ENCODE measurements around the gene TTC33.

Gene TTC33

DNA sequence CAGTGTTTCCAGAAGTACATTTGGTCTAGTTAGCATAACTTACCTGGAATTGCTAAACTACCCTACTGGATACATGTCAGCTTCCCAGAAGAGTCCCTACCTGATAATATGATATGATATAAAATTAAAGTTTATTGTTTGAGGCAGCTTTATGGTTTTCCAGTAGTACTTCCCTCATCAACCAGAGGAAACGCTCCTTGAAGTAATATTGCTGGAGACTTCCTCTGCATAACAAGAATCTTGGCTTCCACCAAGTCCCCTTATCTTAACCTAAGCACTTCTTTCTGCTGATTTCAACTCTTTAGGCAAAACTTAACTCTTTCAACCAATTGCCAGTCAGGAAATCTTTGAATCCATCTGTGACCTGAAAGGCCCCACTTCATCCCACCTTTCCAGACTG is 290.3 kb downstream of the TTC33 start:
- DNase-seq: no peak

GRCh38 chr5:40464511-40464910 is 291.2 kb downstream of the TTC33 start:
- no peak for DNase-seq

All from NCI-H1417 treated with DMSO at 0.1 percent for 48 hours (cell line).